ENCODE results near the gene ERVW-1.
"Not testable (repeated sequence)": the region's sequence is repeated elsewhere in the genome, so short reads cannot be mapped to it uniquely, and the experiment has no call there.

Gene ERVW-1

GRCh38 chr7:92477681-92478080 is at the start of gene ERVW-1:
TSS of gene ERVW-1 (minus strand) at chr7:92477946. CDS start at chr7:92470381, 7,565 bp downstream.
- DNase-seq, result not testable (repeated sequence)

DNA sequence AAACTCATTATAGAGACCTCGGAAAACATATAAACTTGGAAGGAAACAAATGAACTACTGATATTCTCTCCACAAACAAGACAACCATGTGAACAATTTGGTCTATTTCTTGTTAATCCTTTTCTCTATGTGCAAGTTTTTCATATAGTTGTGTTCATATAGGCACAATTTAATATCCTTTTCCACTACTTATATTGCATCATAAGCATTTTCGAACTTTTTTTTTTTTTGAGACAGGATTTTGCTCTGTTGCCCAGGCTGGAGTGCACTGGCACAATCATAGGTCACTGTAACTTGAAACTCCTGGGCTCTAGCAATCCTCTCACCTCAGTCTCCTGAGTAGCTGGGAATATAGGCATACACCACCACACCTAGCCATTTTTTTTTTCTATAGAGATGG is 45.4 kb upstream of the ERVW-1 start:
- no peak for DNase-seq

- no peak for DNase-seq
Measured at GRCh38 chr7:92520024-92520423, 42.3 kb upstream of the ERVW-1 start.

DNA sequence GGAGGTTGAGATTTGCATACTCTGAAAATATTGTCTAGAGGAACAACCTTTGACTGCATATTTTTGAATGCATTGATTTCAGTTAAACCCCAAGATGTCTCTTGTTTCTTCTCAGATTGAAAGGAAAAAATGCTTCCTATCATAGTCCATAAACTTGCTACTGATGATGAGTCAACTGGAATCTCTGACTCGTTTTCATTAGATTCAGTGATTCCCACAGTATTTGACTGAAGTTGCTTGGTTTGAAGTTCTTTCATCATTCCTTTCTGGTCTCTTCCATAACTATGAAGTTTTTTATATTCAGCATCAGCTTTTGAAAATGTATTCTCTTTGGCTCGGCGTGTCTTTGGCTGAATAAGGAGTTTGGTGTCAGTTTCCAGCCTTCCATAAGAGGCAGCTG is 39.9 kb upstream of the ERVW-1 start:
- DNase-seq, result no peak

DNA sequence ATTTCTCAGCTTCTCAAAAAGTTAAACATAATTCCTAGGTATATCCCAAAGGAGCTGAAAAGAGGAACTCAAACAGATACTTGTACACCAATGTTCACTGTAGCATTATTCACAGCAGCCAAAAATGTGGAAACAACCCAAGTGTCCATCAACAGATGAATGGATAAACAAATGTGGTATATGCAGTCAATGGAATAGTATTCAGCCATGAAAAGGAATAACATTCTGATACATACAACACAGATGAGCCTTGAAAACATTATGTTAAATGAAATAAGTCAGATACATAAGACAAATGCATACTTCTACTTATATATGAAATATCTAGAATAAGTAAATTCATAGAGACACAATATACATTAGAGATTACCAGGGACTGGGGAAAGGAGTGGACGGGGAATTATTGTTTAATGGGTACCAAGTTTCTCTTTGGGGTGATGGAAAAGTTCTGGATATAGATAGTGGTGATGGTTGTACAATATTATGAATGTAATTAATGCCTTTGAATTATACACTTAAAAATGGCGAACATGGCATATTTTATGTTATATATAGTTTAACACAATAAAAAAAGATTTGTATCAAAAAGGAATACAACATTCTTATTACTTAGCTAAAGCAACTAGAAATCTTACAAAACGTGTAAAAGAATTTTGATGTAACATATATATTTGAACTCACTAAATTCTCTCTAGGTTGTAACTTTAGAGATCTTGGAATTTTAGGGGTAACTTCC is 35.6 kb upstream of the ERVW-1 start:
- DNase-seq, result no peak

GRCh38 chr7:92508946-92509345 is 31.2 kb upstream of the ERVW-1 start:
- DNase-seq, result no peak

DNA sequence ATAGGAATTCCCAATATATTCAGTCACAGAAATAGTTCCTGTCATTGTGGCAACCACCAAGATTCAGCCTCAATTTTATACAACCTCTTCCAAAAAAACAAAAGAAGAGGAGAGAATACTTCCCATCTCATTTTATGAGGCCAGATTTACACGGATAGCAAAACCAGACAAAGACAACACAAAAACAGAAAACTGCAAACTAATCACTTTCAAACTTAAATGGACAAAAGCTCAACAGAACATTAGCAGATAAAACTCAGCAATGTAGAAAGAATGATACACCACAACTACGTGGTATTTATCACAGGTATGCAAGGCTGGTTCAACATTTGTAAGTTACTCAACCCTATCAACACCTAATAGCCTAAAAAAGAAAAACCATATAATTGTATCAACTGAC is 28.6 kb upstream of the ERVW-1 start:
- DNase-seq, result no peak

- no peak for DNase-seq
Measured at GRCh38 chr7:92504563-92504962, 26.8 kb upstream of the ERVW-1 start.

- DNase-seq, result no peak
Measured at GRCh38 chr7:92503767-92504166, 26.0 kb upstream of the ERVW-1 start.

- DNase-seq, result no peak
Measured at GRCh38 chr7:92498557-92498956, 20.8 kb upstream of the ERVW-1 start.

DNA sequence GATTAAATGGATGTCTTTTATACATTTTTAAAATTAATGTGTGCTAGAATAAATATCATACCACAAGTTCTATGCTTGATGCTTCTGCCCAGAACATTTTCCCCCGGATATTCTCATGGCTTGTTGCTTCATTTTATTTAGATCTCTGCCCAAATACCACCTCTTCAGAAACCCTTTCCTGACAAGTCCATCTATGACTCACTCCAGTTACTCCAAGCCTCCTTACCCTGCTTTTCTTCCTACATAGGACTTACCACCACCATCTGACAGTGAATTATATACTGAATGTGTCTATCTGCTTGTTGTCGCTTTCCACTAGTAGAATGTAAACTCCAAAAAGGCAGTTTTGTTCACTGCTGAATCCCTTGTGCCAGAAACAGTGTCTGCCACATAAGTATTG is 19.1 kb upstream of the ERVW-1 start:
- no peak for DNase-seq

GRCh38 chr7:92489634-92490033 is 11.9 kb upstream of the ERVW-1 start:
- DNase-seq, result no peak

DNA sequence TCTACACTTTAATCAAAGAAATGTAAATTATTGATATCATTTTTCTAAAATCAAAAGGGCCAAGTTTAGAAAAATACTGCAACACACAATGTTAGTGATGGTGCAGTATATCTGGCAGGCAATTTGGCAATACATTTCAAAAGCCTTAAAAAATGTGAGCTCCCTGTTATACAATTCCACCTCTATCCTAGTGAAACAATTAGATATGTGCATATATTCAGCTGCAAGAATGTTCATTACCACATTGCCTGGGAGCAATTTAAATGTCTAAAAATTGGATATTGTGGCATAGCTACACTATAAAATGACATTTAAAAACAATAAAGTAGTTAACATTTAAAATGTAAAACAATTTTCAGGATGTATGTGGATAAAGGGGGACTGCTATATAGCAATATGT is 10.1 kb upstream of the ERVW-1 start:
- no peak for DNase-seq

DNA sequence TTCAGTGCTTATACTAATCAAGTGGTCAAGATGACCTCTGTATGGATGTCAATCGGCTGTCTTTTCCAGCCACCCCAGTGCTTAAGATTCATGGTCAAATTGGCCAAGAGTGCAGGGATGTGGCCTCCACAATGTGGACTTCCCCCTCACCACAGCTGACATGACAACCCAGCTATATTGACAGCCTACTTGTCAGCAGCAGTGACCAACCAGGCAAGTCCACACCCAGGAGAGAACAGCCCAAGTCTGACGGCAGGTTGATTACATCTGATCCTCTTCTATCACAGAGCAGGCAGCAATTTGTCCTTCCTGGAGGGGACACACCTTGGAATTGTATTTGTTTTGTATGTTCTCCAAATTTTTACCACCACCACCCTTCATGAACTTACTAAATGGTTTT is 8.2 kb upstream of the ERVW-1 start:
- no peak for DNase-seq

GRCh38 chr7:92485267-92485892 is 7.6 kb upstream of the ERVW-1 start:
- DNase-seq, result no peak

DNA sequence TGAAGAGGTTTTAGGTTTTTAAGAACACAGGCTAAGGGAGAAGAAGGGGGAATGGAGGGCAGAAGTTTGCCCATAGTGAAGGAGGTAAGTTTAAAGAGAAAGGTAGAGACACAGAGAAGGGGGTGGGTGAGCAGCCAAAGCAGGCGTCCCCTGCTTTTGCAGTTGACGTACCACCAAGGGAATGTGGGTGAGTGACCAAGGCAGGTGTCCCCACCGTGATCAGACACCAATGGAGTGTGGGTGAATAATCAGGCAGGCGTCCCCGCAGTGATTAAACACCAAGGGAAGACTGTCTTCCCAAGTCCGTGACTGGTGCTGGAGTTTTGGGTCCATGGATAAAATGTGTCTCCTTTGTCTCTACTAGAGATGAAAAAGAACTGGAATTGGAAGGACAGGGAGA is 6.5 kb upstream of the ERVW-1 start:
- not testable (repeated sequence) for DNase-seq

- not testable (repeated sequence) for DNase-seq
Measured at GRCh38 chr7:92483624-92484023, 5.9 kb upstream of the ERVW-1 start.

GRCh38 chr7:92479146-92479545 is 1.4 kb upstream of the ERVW-1 start:
- DNase-seq, result not testable (repeated sequence)

DNA sequence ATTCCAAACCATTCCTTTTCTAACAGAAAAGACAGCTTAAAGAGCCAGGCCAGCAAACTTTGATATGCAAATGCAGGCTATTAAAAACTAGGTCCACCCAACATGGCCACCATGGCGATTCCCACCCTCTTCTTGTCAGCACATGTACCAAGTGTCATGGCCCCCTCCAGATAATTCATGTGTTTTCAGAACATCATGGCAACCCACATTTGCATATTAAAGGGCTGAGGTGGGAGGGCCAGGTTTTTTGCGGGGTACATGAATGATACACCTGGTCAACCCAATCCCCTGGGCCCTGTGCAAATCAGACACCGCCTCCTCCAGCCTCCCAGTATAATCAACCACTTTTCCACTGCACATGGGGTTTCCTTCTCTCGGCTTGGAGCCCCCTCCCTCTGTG is 965 bp upstream of the ERVW-1 start:
- DNase-seq, result no peak

DNA sequence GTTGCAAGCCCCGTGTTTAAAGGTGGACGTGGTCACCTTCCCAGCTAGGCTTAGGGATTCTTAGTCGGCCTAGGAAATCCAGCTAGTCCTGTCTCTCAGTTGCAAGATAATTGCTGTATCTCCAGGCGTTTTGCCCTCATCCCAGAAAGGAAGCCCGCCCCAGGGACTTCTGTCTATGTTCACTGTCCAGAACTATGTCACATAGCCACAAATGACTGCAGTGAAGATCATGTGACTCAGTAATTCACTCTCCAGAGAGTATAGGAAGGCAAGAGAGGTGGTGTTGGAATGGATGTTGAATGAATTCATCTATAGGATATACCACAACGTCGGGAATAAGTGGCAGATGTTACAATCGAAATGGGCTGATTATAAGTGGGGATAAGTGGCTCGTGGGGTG is 349 bp upstream of the ERVW-1 start:
- DNase-seq, result no peak

DNA sequence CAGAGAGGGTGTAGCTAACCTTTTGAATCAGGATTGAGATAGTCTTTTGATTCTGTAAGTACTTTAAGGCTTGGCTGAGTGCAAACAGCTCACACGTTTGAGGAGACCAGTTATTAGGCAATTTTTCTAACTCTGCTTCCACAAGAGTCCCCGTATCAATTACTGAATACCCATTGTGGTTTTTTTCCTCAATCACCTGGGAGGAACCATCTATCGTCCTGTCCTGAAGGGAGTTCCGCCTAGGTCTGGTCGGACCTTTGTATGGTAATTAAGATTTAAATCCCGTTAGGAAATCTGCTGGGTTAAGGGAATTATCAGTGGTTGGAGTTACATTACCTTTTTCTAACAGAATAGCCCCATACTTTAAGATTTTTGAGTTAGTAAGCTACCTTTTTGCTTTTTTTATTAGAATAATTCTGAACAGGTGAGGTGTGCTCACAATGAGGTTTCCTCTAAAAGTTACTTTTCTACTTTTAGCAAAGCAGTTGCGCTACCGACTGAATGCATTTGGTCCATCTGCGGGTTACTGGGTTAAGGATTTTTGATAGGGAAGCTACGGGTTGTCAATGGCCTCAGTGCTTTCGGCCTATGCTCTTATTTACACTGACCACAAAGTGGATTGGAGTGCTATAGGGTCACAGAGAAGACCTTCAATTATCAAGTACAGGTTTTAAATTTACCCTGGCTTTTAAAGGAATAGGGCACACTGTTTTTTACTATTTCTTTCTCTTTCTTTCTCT is 1.7 kb downstream of the ERVW-1 start:
- not testable (repeated sequence) for DNase-seq

DNA sequence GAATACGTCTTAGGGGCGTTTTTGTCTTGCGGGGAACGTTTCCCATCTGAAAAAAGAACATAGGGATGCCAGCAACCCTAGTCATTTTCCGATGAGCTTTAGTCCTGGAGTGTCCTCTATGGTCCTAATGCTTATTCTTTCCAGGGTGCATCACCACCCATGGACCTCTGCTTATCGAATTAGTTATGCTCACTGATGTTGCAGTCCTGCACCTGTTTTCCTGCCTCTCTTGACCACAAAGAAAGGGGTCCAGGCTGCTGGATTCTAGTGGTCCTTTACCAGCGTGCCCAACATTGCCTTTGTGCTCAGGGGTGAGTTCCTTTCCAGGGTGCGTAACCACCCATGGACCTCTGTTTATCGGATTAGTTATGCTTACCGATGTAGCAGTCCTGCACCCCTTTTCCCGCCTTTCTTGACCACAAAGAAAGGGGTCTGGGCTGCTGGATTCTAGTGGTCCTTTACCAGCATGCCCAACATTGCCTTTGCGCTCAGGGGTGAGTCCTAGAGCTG is 2.4 kb downstream of the ERVW-1 start:
- not testable (repeated sequence) for DNase-seq

- DNase-seq, result not testable (repeated sequence)
Measured at GRCh38 chr7:92473989-92474388, 3.8 kb downstream of the ERVW-1 start.

- not testable (repeated sequence) for DNase-seq
Measured at GRCh38 chr7:92468589-92468988, 9.2 kb downstream of the ERVW-1 start.

Data from activated CD4-positive, alpha-beta T cell treated with anti-CD3 and anti-CD28 coated beads, Interleukin-2, amount 50 U/mL, for 1 hour (primary cell).